Kidney epithelial cell (primary cell): Measurements from ENCODE around the gene ESAM. TPM values are rescaled to one million over a fixed set of nuclear protein-coding genes. Genes with fewer than 3 reads are reported as not detected.

Experiments
- DNase-seq: peaks from one replicate; pipeline ENCODE4 v3.0.0-alpha.2; 2010; ENCODE audit warnings: low read depth
- H3K27me3 ChIP-seq: 2 replicates; pipeline ENCODE4 v1.6.0; 2011; ENCODE audit warnings: low read length; ENCODE audit not compliant: control insufficient read depth, insufficient read depth
- H3K36me3 ChIP-seq: 2 replicates; pipeline ENCODE4 v1.5.1; 2011; ENCODE audit warnings: low read length; ENCODE audit not compliant: control insufficient read depth, insufficient read depth
- H3K4me3 ChIP-seq: 2 replicates; pipeline ENCODE4 v1.5.1; 2011; ENCODE audit warnings: low read depth, mild to moderate bottlenecking, control low read depth, low read length
- total RNA-seq: library from RNA; depleted of rRNA; stranded (reverse); fragments of >200 nt; gene quantifications from 2 replicates; pipeline ENCODE4 v1.2.3, GENCODE V29; 2015
- TF ChIP-seq, protein P1 (sequence below): IDR thresholded peaks from 2 replicates; pipeline ENCODE4 v1.5.1; 2011; ENCODE audit warnings: mild to moderate bottlenecking, moderate library complexity, low read length, control low read depth, inconsistent platforms; ENCODE audit not compliant: insufficient read depth, poor library complexity, severe bottlenecking

ESAM gene
- total RNA-seq, 1 donor from 2014 or later = 10.4 TPM

DNA sequence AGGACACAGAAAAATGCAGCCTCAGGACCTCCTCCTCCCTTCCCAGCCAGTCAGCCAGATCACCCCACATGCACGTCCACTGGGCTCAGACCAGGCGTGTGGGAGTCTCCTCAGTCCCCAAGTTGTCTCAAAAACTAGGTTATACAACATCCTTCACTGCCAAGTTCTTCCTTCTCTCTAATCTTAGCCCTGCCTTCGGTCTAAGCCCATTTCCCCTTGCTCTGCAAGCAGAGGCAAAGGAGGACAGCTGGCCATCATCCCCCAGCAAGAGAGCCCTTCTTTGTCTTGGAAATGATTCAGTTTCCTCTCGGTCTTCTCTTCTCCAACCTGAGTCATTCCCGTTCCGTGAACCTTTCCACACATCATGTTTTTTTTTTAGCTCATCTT, 36.4 kb downstream of the ESAM start:
- no peak for DNase-seq
- TF ChIP-seq, protein P1, sequence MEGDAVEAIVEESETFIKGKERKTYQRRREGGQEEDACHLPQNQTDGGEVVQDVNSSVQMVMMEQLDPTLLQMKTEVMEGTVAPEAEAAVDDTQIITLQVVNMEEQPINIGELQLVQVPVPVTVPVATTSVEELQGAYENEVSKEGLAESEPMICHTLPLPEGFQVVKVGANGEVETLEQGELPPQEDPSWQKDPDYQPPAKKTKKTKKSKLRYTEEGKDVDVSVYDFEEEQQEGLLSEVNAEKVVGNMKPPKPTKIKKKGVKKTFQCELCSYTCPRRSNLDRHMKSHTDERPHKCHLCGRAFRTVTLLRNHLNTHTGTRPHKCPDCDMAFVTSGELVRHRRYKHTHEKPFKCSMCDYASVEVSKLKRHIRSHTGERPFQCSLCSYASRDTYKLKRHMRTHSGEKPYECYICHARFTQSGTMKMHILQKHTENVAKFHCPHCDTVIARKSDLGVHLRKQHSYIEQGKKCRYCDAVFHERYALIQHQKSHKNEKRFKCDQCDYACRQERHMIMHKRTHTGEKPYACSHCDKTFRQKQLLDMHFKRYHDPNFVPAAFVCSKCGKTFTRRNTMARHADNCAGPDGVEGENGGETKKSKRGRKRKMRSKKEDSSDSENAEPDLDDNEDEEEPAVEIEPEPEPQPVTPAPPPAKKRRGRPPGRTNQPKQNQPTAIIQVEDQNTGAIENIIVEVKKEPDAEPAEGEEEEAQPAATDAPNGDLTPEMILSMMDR = no peak

GRCh38 chr11:124724979-124725718, 36.9 kb downstream of the ESAM start:
- Histone ChIP-seq H3K4me3 (no peak overlapping the region), H3K27me3 (peaks cover 14% of the 10 kb centered on the region), H3K36me3 (no peaks in the 10 kb centered on the region)
- TF ChIP-seq, protein P1 = no peak
- DNase-seq = no peak

More for the DNA sequence above, 36.4 kb downstream of the ESAM start:
- Histone ChIP-seq H3K36me3 (no peaks in the 10 kb centered on the region), H3K4me3 (no peak overlapping the region), H3K27me3 (peaks cover 12% of the 10 kb centered on the region)

DNA sequence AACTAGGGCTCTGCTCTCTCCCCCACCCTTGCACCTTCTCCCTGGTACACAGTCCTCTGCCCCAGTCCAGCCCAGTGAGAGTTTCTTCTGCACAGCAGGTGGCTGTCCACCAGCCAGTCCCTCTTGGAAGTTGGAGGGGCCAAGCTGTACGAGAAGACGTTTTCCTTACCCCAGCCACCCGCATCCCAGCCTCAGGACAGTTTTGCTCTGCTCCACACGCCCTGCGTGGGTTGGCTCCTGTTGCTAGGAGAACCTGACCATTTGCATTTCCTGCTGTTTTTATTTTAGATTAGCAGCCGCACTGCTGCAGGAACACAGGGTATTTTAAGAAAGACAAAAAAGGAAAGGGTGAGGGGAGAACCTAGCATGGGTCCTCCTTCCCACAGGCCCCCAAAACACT, 39.9 kb downstream of the ESAM start:
- TF ChIP-seq, protein P1 = no peak
- DNase-seq = no peak
- no peaks in the 10 kb centered on the region for H3K36me3 ChIP-seq
- H3K27me3 ChIP-seq = peaks cover 36% of the 10 kb centered on the region
- H3K4me3 ChIP-seq = no peak overlapping the region

GRCh38 chr11:124719534-124719933, 42.6 kb downstream of the ESAM start:
- Histone ChIP-seq H3K4me3 (no peak overlapping the region), H3K36me3 (no peaks in the 10 kb centered on the region), H3K27me3 (peaks cover 38% of the 10 kb centered on the region)
- TF ChIP-seq, protein P1 = no peak
- no peak for DNase-seq

GRCh38 chr11:124718801-124719200, 43.3 kb downstream of the ESAM start:
- no peak for DNase-seq
- Histone ChIP-seq H3K27me3 (peaks cover 38% of the 10 kb centered on the region), H3K36me3 (no peaks in the 10 kb centered on the region), H3K4me3 (no peak overlapping the region)
- TF ChIP-seq, protein P1 = no peak
